H9 (cell line): ENCODE measurements around the gene CAMTA2. TPM values are rescaled to one million over a fixed set of nuclear protein-coding genes. Genes with fewer than 3 reads are reported as not detected.

Source experiments
- DNase-seq: peaks from one replicate; pipeline ENCODE4 v3.0.0-alpha.2; 2017
- H2AFZ ChIP-seq: one replicate; pipeline ENCODE4 v1.6.1; 2013; ENCODE audit warnings: mild to moderate bottlenecking, low read length, control low read depth, moderate library complexity
- H2AK5ac ChIP-seq: 2 replicates; pipeline ENCODE4 v1.6.1; 2013; ENCODE audit warnings: low read length, control low read depth, mixed read lengths; ENCODE audit not compliant: insufficient read length
- H2BK120ac ChIP-seq: one replicate; pipeline ENCODE4 v1.6.1; 2013; ENCODE audit warnings: low read depth, mild to moderate bottlenecking, low read length, control low read depth, inconsistent platforms; ENCODE audit not compliant: poor library complexity, severe bottlenecking
- H2BK12ac ChIP-seq: 2 replicates; pipeline ENCODE4 v1.6.1; 2013; ENCODE audit warnings: low read length, control low read depth, mixed read lengths, low read depth; ENCODE audit not compliant: insufficient read length
- H2BK15ac ChIP-seq: 2 replicates; pipeline ENCODE4 v1.6.1; 2013; ENCODE audit warnings: low read depth, low read length, control low read depth
- H2BK20ac ChIP-seq: one replicate; pipeline ENCODE4 v1.6.1; 2013; ENCODE audit warnings: low read depth, mild to moderate bottlenecking, low read length, control low read depth, inconsistent platforms; ENCODE audit not compliant: poor library complexity, severe bottlenecking
- H2BK5ac ChIP-seq: 2 replicates; pipeline ENCODE4 v1.6.1; 2013; ENCODE audit warnings: low read length, control low read depth, mixed read lengths; ENCODE audit not compliant: insufficient read length
- H3K14ac ChIP-seq: 2 replicates; pipeline ENCODE4 v1.6.1; 2013; ENCODE audit warnings: low read length, control low read depth; ENCODE audit not compliant: insufficient read depth
- H3K18ac ChIP-seq: 2 replicates; pipeline ENCODE4 v1.6.1; 2013; ENCODE audit warnings: low read depth, mild to moderate bottlenecking, mixed read lengths, low read length, control low read depth; ENCODE audit not compliant: insufficient read length
- H3K23ac ChIP-seq: 2 replicates; pipeline ENCODE4 v1.6.1; 2013; ENCODE audit warnings: low read length, control low read depth, mixed read lengths, low read depth; ENCODE audit not compliant: insufficient read length
- H3K23me2 ChIP-seq: 2 replicates; pipeline ENCODE4 v1.6.1; 2013; ENCODE audit warnings: low read depth, mild to moderate bottlenecking, mixed read lengths, low read length, control low read depth; ENCODE audit not compliant: insufficient read length, poor library complexity, severe bottlenecking
- H3K27ac ChIP-seq: 2 replicates; pipeline ENCODE4 v1.5.1; 2013; ENCODE audit warnings: low read length, control low read depth, mixed read lengths, low read depth; ENCODE audit not compliant: insufficient read length
- H3K27me3 ChIP-seq: 2 replicates; pipeline ENCODE4 v1.6.1; 2013; ENCODE audit warnings: low read length, control low read depth, inconsistent platforms; ENCODE audit not compliant: insufficient read depth
- H3K4ac ChIP-seq: 2 replicates; pipeline ENCODE4 v1.6.1; 2013; ENCODE audit warnings: low read depth, mild to moderate bottlenecking, control low read depth, inconsistent platforms, low read length, moderate library complexity
- H3K4me1 ChIP-seq: 2 replicates; pipeline ENCODE4 v1.6.1; 2013; ENCODE audit warnings: low read length, control low read depth, inconsistent platforms; ENCODE audit not compliant: insufficient read depth
- H3K4me2 ChIP-seq: 2 replicates; pipeline ENCODE4 v1.6.1; 2013; ENCODE audit warnings: low read length, control low read depth, mixed read lengths; ENCODE audit not compliant: insufficient read length, insufficient read depth
- H3K56ac ChIP-seq: 2 replicates; pipeline ENCODE4 v1.6.1; 2013; ENCODE audit warnings: low read depth, mild to moderate bottlenecking, mixed read lengths, low read length, control low read depth; ENCODE audit not compliant: insufficient read length
- H3K79me1 ChIP-seq: 2 replicates; pipeline ENCODE4 v1.6.1; 2013; ENCODE audit warnings: low read depth, mild to moderate bottlenecking, moderate library complexity, low read length, control low read depth, inconsistent platforms; ENCODE audit not compliant: insufficient read depth, poor library complexity, severe bottlenecking
- H3K79me2 ChIP-seq: 2 replicates; pipeline ENCODE4 v1.6.1; 2013; ENCODE audit warnings: low read length, control low read depth, inconsistent platforms; ENCODE audit not compliant: insufficient read depth
- H3K9ac ChIP-seq: 2 replicates; pipeline ENCODE4 v1.6.1; 2013; ENCODE audit warnings: low read length, control low read depth, mixed read lengths; ENCODE audit not compliant: insufficient read length; ENCODE audit errors: extremely low read depth
- H3K9me3 ChIP-seq: one replicate; pipeline ENCODE4 v1.6.1; 2013; ENCODE audit warnings: low read depth, low read length, inconsistent platforms; ENCODE audit not compliant: control insufficient read depth
- H3T11ph ChIP-seq: one replicate; pipeline ENCODE4 v1.6.1; 2013; ENCODE audit warnings: mild to moderate bottlenecking, low read length, control low read depth, inconsistent platforms
- H4K20me1 ChIP-seq: one replicate; pipeline ENCODE4 v1.6.1; 2013; ENCODE audit not compliant: control insufficient read depth, insufficient read length, insufficient read depth
- H4K5ac ChIP-seq: 2 replicates; pipeline ENCODE4 v1.6.1; 2013; ENCODE audit warnings: low read depth, mild to moderate bottlenecking, mixed read lengths, low read length, control low read depth; ENCODE audit not compliant: insufficient read length
- H4K8ac ChIP-seq: replicated peaks from 2 replicates; pipeline ENCODE4 v1.6.1; 2013; ENCODE audit warnings: low read length, control low read depth, mixed read lengths, low read depth; ENCODE audit not compliant: insufficient read length
- H4K91ac ChIP-seq: 2 replicates; pipeline ENCODE4 v1.6.1; 2013; ENCODE audit warnings: low read depth, mild to moderate bottlenecking, moderate library complexity, mixed read lengths, low read length, control low read depth; ENCODE audit not compliant: insufficient read length
- H3K27ac Mint-ChIP-seq, 3 experiments: 2 replicates in 2 of 3; 3 replicates in 1 of 3; pipeline ENCODE4 v1.8.0; 2020 to 2021; ENCODE audit warnings: mixed read lengths in 3 of 3, mild to moderate bottlenecking in 1 of 3, moderate library complexity in 1 of 3
- H3K27me3 Mint-ChIP-seq: 2 replicates; pipeline ENCODE4 v1.8.0; 2021; ENCODE audit warnings: low read depth, mild to moderate bottlenecking, moderate library complexity, mixed read lengths
- H3K36me3 Mint-ChIP-seq, 3 experiments: 2 replicates in 2 of 3; 3 replicates in 1 of 3; pipeline ENCODE4 v1.8.0; 2020 to 2021; ENCODE audit warnings: low read depth in 3 of 3, mixed read lengths in 3 of 3; ENCODE audit not compliant: insufficient read depth in 1 of 3
- H3K4me1 Mint-ChIP-seq, 2 experiments: 2 replicates each; pipeline ENCODE4 v1.8.0; 2020; ENCODE audit warnings: mixed read lengths in 2 of 2
- H3K4me3 Mint-ChIP-seq, 2 experiments: 2 replicates in 1 of 2; 3 replicates in 1 of 2; pipeline ENCODE4 v1.8.0; 2020 to 2021; ENCODE audit warnings: mild to moderate bottlenecking in 2 of 2, mixed read lengths in 2 of 2, moderate library complexity in 1 of 2
- H3K9me3 Mint-ChIP-seq, 2 experiments: 2 replicates in 1 of 2; 3 replicates in 1 of 2; pipeline ENCODE4 v1.8.0; 2020; ENCODE audit warnings: mild to moderate bottlenecking in 2 of 2, mixed read lengths in 2 of 2, moderate library complexity in 1 of 2
- total RNA-seq: library from RNA; stranded (reverse); gene quantifications from 2 replicates; pipeline ENCODE4 v1.2.1, GENCODE V29; 2021
- TF ChIP-seq, protein P1 (sequence below): fragments of 200-600 bp; sonication (generic); conservative IDR thresholded peaks from 3 replicates; pipeline ENCODE4 v1.8.0; 2021; ENCODE audit warnings: antibody characterized with exemption, mild to moderate bottlenecking

CAMTA2 gene
- total RNA-seq, 1 experiment from 2014 or later: 15.6 TPM

DNA sequence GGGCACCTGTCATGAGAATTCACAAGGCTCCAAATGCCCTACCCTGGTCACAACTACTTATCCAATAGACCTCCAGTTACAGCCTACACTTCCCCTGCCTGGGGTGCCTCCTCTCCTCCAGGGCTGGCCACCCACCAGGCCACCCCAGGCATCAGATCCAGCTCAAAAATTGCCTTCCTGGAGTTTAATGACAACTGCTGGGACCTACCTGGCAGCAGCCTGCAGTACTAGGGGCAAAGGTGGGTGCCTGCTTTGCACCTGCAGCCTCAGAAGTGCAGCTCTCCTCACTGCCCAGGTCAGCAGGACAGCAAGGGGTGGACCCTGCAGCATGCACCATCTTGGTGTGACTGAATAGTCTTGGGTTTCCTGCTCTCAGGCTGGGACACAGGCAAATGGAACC is 51.8 kb downstream of the CAMTA2 start:
- no peak overlapping the region for H3K9ac ChIP-seq
- H2BK12ac ChIP-seq: no peak overlapping the region
- H3K56ac ChIP-seq: no peak overlapping the region
- peaks cover 7% of the 10 kb centered on the region for H4K20me1 ChIP-seq
- H3K79me2 ChIP-seq: peaks cover 4% of the 10 kb centered on the region; the same call in 1 of the 2 replicates
- no peak for DNase-seq
- H3K4me1 ChIP-seq: no peaks in the 10 kb centered on the region
- Mint-ChIP-seq H3K27me3 (no peaks in the 10 kb centered on the region; the same call in 1 of the 2 replicates), H3K36me3 (peaks cover 19 to 51% (median 25%) of the 10 kb centered on the region in 3 experiments), H3K4me1 (peaks cover 28 to 29% of the 10 kb centered on the region in 2 experiments), H3K9me3 (no peaks in the 10 kb centered on the region; a peak in 1 of 5 replicates), H3K4me3 (no peak overlapping the region), H3K27ac (peak overlapping the region in 1 of 3 experiments; percentile 79; a peak in 2 of 7 replicates)
- H2BK15ac ChIP-seq: no peak overlapping the region
- no peak overlapping the region for H3T11ph ChIP-seq
- H2BK120ac ChIP-seq: no peak overlapping the region
- H2AK5ac ChIP-seq: no peak overlapping the region
- H3K79me1 ChIP-seq: peaks cover 5% of the 10 kb centered on the region
- H3K9me3 ChIP-seq: no peaks in the 10 kb centered on the region
- H3K27ac ChIP-seq: no peak overlapping the region
- H3K14ac ChIP-seq: no peak overlapping the region
- TF ChIP-seq, protein P1, sequence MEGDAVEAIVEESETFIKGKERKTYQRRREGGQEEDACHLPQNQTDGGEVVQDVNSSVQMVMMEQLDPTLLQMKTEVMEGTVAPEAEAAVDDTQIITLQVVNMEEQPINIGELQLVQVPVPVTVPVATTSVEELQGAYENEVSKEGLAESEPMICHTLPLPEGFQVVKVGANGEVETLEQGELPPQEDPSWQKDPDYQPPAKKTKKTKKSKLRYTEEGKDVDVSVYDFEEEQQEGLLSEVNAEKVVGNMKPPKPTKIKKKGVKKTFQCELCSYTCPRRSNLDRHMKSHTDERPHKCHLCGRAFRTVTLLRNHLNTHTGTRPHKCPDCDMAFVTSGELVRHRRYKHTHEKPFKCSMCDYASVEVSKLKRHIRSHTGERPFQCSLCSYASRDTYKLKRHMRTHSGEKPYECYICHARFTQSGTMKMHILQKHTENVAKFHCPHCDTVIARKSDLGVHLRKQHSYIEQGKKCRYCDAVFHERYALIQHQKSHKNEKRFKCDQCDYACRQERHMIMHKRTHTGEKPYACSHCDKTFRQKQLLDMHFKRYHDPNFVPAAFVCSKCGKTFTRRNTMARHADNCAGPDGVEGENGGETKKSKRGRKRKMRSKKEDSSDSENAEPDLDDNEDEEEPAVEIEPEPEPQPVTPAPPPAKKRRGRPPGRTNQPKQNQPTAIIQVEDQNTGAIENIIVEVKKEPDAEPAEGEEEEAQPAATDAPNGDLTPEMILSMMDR: no peak
- peaks cover 11% of the 10 kb centered on the region for H3K23me2 ChIP-seq
- H2BK20ac ChIP-seq: no peak overlapping the region
- no peak overlapping the region for H3K23ac ChIP-seq
- no peak overlapping the region for H4K91ac ChIP-seq
- H4K8ac ChIP-seq: no peak overlapping the region
- H3K18ac ChIP-seq: no peak overlapping the region
- no peak overlapping the region for H4K5ac ChIP-seq
- H3K4me2 ChIP-seq: no peak overlapping the region
- H3K4ac ChIP-seq: no peak overlapping the region
- H2BK5ac ChIP-seq: no peak overlapping the region
- no peak overlapping the region for H2AFZ ChIP-seq
- H3K27me3 ChIP-seq: no peaks in the 10 kb centered on the region
